AG09319 (cell line): ENCODE data around the gene KIF21B.

ENCODE experiments used
- DNase-seq: peaks from one replicate; pipeline ENCODE4 v3.0.0-alpha.2; 2010; ENCODE audit warnings: low read depth; ENCODE audit errors: extremely low read depth
- CTCF ChIP-seq: IDR thresholded peaks from 2 replicates; pipeline ENCODE4 v1.5.1; 2011; ENCODE audit warnings: low read depth, mild to moderate bottlenecking, inconsistent platforms, low read length, moderate library complexity

Gene KIF21B

GRCh38 chr1:200992382-200993048 is 31.0 kb downstream of the KIF21B start:
- no peak for DNase-seq
- no peak for TF ChIP-seq CTCF

GRCh38 chr1:200991097-200991614 is 32.4 kb downstream of the KIF21B start:
- no peak for DNase-seq
- TF ChIP-seq CTCF = no peak

- no peak for DNase-seq
- no peak for TF ChIP-seq CTCF
Observed at GRCh38 chr1:200990114-200990513, 33.4 kb downstream of the KIF21B start.

GRCh38 chr1:200989337-200989736 is 34.2 kb downstream of the KIF21B start:
- TF ChIP-seq CTCF = no peak

GRCh38 chr1:200988693-200989092 is 34.8 kb downstream of the KIF21B start:
- DNase-seq = no peak
- no peak for TF ChIP-seq CTCF

More at GRCh38 chr1:200989337-200989736, 34.2 kb downstream of the KIF21B start:
- no peak for DNase-seq

GRCh38 chr1:200985481-200985880 is 38.0 kb downstream of the KIF21B start:
- TF ChIP-seq CTCF = no peak
- no peak for DNase-seq

GRCh38 chr1:200983035-200983561 is 40.4 kb downstream of the KIF21B start:
- no peak for TF ChIP-seq CTCF
- no peak for DNase-seq
